ENCODE results near the gene NR1I2. TPM values are rescaled to one million over a fixed set of nuclear protein-coding genes. Genes with fewer than 3 reads are reported as not detected.

The NR1I2 gene
- total and polyA plus RNA-seq, 4 donors: 3.2 to 121 (median 48.1) TPM

DNA sequence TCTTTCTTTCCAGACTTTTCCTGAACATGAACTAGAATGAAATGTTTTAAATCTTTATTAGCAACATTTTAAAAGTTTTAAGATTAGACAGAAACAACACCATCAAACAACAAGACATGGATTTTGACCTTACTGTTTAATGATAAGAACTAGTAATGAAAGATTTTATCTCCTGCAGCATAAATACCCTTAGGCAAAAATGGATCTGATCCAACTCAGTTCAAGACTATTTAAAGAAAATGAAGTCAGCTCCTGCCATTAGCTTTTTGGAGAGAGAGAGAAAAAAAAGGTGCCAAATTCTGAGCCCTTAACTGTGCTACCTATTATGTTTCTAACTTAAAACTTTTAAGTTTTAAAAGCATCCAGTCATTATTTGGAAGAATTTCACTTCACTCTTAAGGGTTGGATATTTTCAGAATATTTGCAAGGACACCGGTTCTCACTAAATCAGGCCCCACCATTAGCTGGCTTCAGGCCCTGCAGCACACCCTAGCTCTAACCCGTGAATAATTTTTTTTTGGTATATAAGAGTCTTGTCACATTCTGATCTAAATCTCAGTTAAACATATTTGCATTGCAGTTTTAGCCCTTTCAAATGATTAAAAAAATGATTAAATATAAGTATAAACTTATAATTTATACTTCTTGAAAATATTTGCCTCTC lies 60.0 kb downstream of the NR1I2 start:
- WGBS: 81% methylated on average over 2 of the region's 2 CpGs
- Histone ChIP-seq H3K9ac (ENCODE audit: low read depth in 1 of 2, low read length in 2 of 2) (no peak overlapping the region), H3K36me3 (ENCODE audit: control insufficient read depth in 4 of 4, insufficient read depth in 3 of 4, low read depth in 1 of 4, low read length in 3 of 4) (no peaks in the 10 kb centered on the region), H3K9me3 (ENCODE audit: control insufficient read depth in 4 of 4, low read length in 3 of 4) (no peaks in the 10 kb centered on the region), H3K27ac (ENCODE audit: low read depth in 1 of 2, low read length in 2 of 2) (peak overlapping the region in 1 of 2 donors; percentile 3), H3K27me3 (ENCODE audit: control insufficient read depth in 4 of 4, insufficient read depth in 4 of 4, low read length in 3 of 4) (no peaks in the 10 kb centered on the region), H3K4me1 (ENCODE audit: control insufficient read depth in 4 of 4, insufficient read depth in 4 of 4, low read length in 3 of 4) (peaks cover 0 to 5% (median 0%) of the 10 kb centered on the region in 4 donors), H3K4me3 (ENCODE audit: low read depth in 1 of 3, low read length in 3 of 3) (no peak overlapping the region)
- no peak for DNase-seq (ENCODE audit: low spot score)
- TF ChIP-seq RXRA (IDR thresholded peaks at IDR 0.05) (no peak), HNF4A (conservative IDR thresholded peaks at IDR 0.05) (no peak), TAF1 (conservative IDR thresholded peaks at IDR 0.05) (no peak), EGR1 (IDR thresholded peaks at IDR 0.05; ENCODE audit: low read depth in 2 of 2) (no peak), FOXA2 (IDR thresholded peaks at IDR 0.05) (no peak), FOXA1 (IDR thresholded peaks at IDR 0.05) (no peak), NR2F2 (IDR thresholded peaks at IDR 0.05) (no peak), YY1 (IDR thresholded peaks at IDR 0.05) (no peak), JUND (IDR thresholded peaks at IDR 0.05) (no peak), RAD21 (IDR thresholded peaks at IDR 0.05) (no peak), CTCF (IDR thresholded peaks at IDR 0.05; ENCODE audit: low read depth, low read length, missing input control) (no peak), GABPA (IDR thresholded peaks at IDR 0.05 in 1 of 2, conservative IDR thresholded peaks at IDR 0.05 in 1 of 2) (no peak), REST (IDR thresholded peaks at IDR 0.05) (no peak), SP1 (IDR thresholded peaks at IDR 0.05) (no peak), HNF4G (IDR thresholded peaks at IDR 0.05) (no peak), ATF3 (IDR thresholded peaks at IDR 0.05) (no peak), MAX (IDR thresholded peaks at IDR 0.05) (no peak)
- TF ChIP-seq, protein P1, sequence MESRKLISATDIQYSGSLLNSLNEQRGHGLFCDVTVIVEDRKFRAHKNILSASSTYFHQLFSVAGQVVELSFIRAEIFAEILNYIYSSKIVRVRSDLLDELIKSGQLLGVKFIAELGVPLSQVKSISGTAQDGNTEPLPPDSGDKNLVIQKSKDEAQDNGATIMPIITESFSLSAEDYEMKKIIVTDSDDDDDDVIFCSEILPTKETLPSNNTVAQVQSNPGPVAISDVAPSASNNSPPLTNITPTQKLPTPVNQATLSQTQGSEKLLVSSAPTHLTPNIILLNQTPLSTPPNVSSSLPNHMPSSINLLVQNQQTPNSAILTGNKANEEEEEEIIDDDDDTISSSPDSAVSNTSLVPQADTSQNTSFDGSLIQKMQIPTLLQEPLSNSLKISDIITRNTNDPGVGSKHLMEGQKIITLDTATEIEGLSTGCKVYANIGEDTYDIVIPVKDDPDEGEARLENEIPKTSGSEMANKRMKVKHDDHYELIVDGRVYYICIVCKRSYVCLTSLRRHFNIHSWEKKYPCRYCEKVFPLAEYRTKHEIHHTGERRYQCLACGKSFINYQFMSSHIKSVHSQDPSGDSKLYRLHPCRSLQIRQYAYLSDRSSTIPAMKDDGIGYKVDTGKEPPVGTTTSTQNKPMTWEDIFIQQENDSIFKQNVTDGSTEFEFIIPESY (IDR thresholded peaks at IDR 0.05): no peak

Data from liver (tissue), 9 donors.